H1 (cell line): Measurements from ENCODE around the gene EPHA4. TPM values are rescaled to one million over a fixed set of nuclear protein-coding genes. Genes with fewer than 3 reads are reported as not detected.

Experiments
- CTCF ChIA-PET: fragments of 300-600 bp; sonication (Branson Sonifier 250); formaldehyde crosslinking; loops from one replicate; lab custom pipeline; 2021; ENCODE audit not compliant: partially characterized antibody; lab: Charles Lee
- POLR2A ChIA-PET: fragments of 300-600 bp; sonication (Branson Sonifier 250); formaldehyde crosslinking; loops from one replicate; lab custom pipeline; 2021; ENCODE audit warnings: inconsistent platforms; ENCODE audit not compliant: partially characterized antibody; lab: Charles Lee
- DNase-seq, 2 experiments: peaks; one replicate each; pipeline versions ENCODE4 v3.0.0 to v3.0.0-alpha.2; 2010 to 2022; ENCODE audit warnings: low spot score in 2 of 2, low read depth in 1 of 2, mixed read lengths in 1 of 2
- FAIRE-seq: peaks from 2 replicates; lab custom pipeline; 2011; peaks lifted over from hg19 to GRCh38; lab: Jason Lieb, UNC
- H2AFZ ChIP-seq: 2 replicates; pipeline ENCODE4 v1.8.1; 2012; ENCODE audit warnings: low read length, inconsistent platforms
- H2AK5ac ChIP-seq: 2 replicates; pipeline ENCODE4 v1.6.1; 2013; ENCODE audit warnings: low read depth, low read length
- H2BK120ac ChIP-seq: replicated peaks from 2 replicates; pipeline ENCODE3; 2013; ENCODE audit warnings: low read depth, low read length, inconsistent platforms
- H2BK12ac ChIP-seq: 2 replicates; pipeline ENCODE4 v1.6.1; 2013; ENCODE audit warnings: low read depth, low read length
- H2BK15ac ChIP-seq: 2 replicates; pipeline ENCODE4 v1.6.1; 2013; ENCODE audit warnings: low read length
- H2BK20ac ChIP-seq: 2 replicates; pipeline ENCODE4 v1.6.1; 2013; ENCODE audit warnings: low read length
- H2BK5ac ChIP-seq: 2 replicates; pipeline ENCODE4 v1.6.1; 2013; ENCODE audit warnings: low read depth, low read length
- H3K14ac ChIP-seq: 2 replicates; pipeline ENCODE4 v1.6.1; 2013; ENCODE audit warnings: inconsistent platforms; ENCODE audit not compliant: insufficient read length
- H3K18ac ChIP-seq: 2 replicates; pipeline ENCODE4 v1.6.1; 2013; ENCODE audit warnings: low read length; ENCODE audit errors: extremely low read depth
- H3K23ac ChIP-seq: 2 replicates; pipeline ENCODE4 v1.6.1; 2013; ENCODE audit warnings: inconsistent platforms; ENCODE audit not compliant: insufficient read length
- H3K23me2 ChIP-seq: 2 replicates; pipeline ENCODE4 v1.6.1; 2013; ENCODE audit warnings: low read depth, low read length
- H3K27ac ChIP-seq: 2 replicates; pipeline ENCODE4 v1.6.1; 2011; ENCODE audit warnings: low read depth, low read length, inconsistent platforms
- H3K27me3 ChIP-seq, 4 experiments: replicated peaks in 1 of 4; 1 replicate in 1 of 4; 2 replicates in 3 of 4; pipeline versions ENCODE4 v1.6.1 to v1.8.1; 2011 to 2013; ENCODE audit warnings: low read length in 3 of 4, mild to moderate bottlenecking in 3 of 4, inconsistent platforms in 2 of 4, mixed read lengths in 2 of 4, moderate library complexity in 1 of 4; ENCODE audit not compliant: control insufficient read depth in 3 of 4, insufficient read depth in 3 of 4; ENCODE audit errors: extremely low read depth in 1 of 4
- H3K36me3 ChIP-seq, 4 experiments: 2 replicates each; pipeline versions ENCODE4 v1.6.1 to v1.8.1; 2011 to 2013; ENCODE audit warnings: mild to moderate bottlenecking in 4 of 4, low read length in 3 of 4, moderate library complexity in 2 of 4, control low read depth in 1 of 4, inconsistent platforms in 1 of 4; ENCODE audit not compliant: insufficient read depth in 4 of 4, control insufficient read depth in 2 of 4
- H3K4ac ChIP-seq: replicated peaks from 2 replicates; pipeline ENCODE3; 2013; ENCODE audit warnings: low read length, low read depth, mixed read lengths, inconsistent platforms; ENCODE audit not compliant: insufficient read length
- H3K4me1 ChIP-seq, 4 experiments: replicated peaks in 1 of 4; 1 replicate in 1 of 4; 2 replicates in 3 of 4; pipeline versions ENCODE4 v1.6.1 to v1.8.1; 2011 to 2013; ENCODE audit warnings: low read length in 3 of 4, inconsistent platforms in 2 of 4, mixed read lengths in 1 of 4; ENCODE audit not compliant: insufficient read depth in 4 of 4, control insufficient read depth in 3 of 4
- H3K4me2 ChIP-seq, 2 experiments: 2 replicates each; pipeline versions ENCODE4 v1.6.1 to v1.8.1; 2011 to 2013; ENCODE audit warnings: low read depth in 2 of 2, low read length in 2 of 2, control low read depth in 1 of 2, inconsistent platforms in 1 of 2, mild to moderate bottlenecking in 1 of 2; ENCODE audit not compliant: insufficient read depth in 1 of 2
- H3K4me3 ChIP-seq, 4 experiments: fragments of 200-600, 300-600 bp in 1 of 4; sonication (generic), shearing (Covaris generic), sonication (Bioruptor Twin) in 1 of 4; 2 replicates each; pipeline versions ENCODE4 v1.5.1 to v1.8.1; 2011 to 2016; ENCODE audit warnings: low read length in 4 of 4, low read depth in 3 of 4, control low read depth in 2 of 4, inconsistent platforms in 2 of 4, mild to moderate bottlenecking in 2 of 4, mixed read lengths in 1 of 4, moderate library complexity in 1 of 4; ENCODE audit not compliant: insufficient read depth in 2 of 4; ENCODE audit errors: extremely low read depth in 1 of 4
- H3K56ac ChIP-seq: replicated peaks from 2 replicates; pipeline ENCODE3; 2013; ENCODE audit warnings: low read depth, mild to moderate bottlenecking, mixed read lengths, low read length, inconsistent platforms; ENCODE audit not compliant: insufficient read length
- H3K79me1 ChIP-seq: 2 replicates; pipeline ENCODE4 v1.6.1; 2013; ENCODE audit warnings: low read depth, low read length, control low read depth
- H3K79me2 ChIP-seq, 2 experiments: 2 replicates each; pipeline versions ENCODE4 v1.6.1 to v1.8.1; 2012 to 2013; ENCODE audit warnings: low read length in 2 of 2, mild to moderate bottlenecking in 2 of 2, inconsistent platforms in 1 of 2; ENCODE audit not compliant: insufficient read depth in 2 of 2, control insufficient read depth in 1 of 2
- H3K9ac ChIP-seq, 4 experiments: replicated peaks in 1 of 4; 1 replicate in 1 of 4; 2 replicates in 3 of 4; pipeline versions ENCODE4 v1.6.1 to v1.8.1; 2011 to 2013; ENCODE audit warnings: low read depth in 3 of 4, low read length in 3 of 4, control low read depth in 2 of 4, mild to moderate bottlenecking in 2 of 4, moderate library complexity in 2 of 4, inconsistent platforms in 1 of 4; ENCODE audit errors: extremely low read depth in 1 of 4
- H3K9me3 ChIP-seq, 2 experiments: 2 replicates each; pipeline versions ENCODE4 v1.6.1 to v1.8.1; 2012 to 2013; ENCODE audit warnings: mild to moderate bottlenecking in 2 of 2, moderate library complexity in 2 of 2, control low read depth in 1 of 2, inconsistent platforms in 1 of 2, low read depth in 1 of 2, low read length in 1 of 2, mixed read lengths in 1 of 2; ENCODE audit not compliant: insufficient read depth in 2 of 2
- H4K20me1 ChIP-seq, 2 experiments: replicated peaks in 1 of 2; 2 replicates each; pipeline versions ENCODE3 to v1.8.1; 2011 to 2013; ENCODE audit warnings: inconsistent platforms in 2 of 2, low read length in 2 of 2, mild to moderate bottlenecking in 1 of 2; ENCODE audit not compliant: insufficient read depth in 2 of 2, control insufficient read depth in 1 of 2
- H4K5ac ChIP-seq: 2 replicates; pipeline ENCODE4 v1.6.1; 2013; ENCODE audit warnings: low read length, low read depth, mixed read lengths, inconsistent platforms; ENCODE audit not compliant: insufficient read length
- H4K8ac ChIP-seq: 2 replicates; pipeline ENCODE4 v1.8.0; 2013; ENCODE audit warnings: mild to moderate bottlenecking, moderate library complexity, low read length, inconsistent platforms; ENCODE audit not compliant: insufficient read depth; ENCODE audit errors: extremely low read depth
- H4K91ac ChIP-seq: replicated peaks from 2 replicates; pipeline ENCODE3; 2013; ENCODE audit warnings: low read length, mixed read lengths, inconsistent platforms; ENCODE audit not compliant: insufficient read length
- HDAC2 ChIP-seq, 2 experiments: fragments of 300-600 bp in 1 of 2; sonication (generic) in 1 of 2; IDR thresholded peaks; 2 replicates each; pipeline ENCODE4 v1.6.1; 2011 to 2012; ENCODE audit warnings: low read depth in 2 of 2, low read length in 2 of 2, mild to moderate bottlenecking in 2 of 2, moderate library complexity in 2 of 2, borderline replicate concordance in 1 of 2, inconsistent platforms in 1 of 2
- HDAC6 ChIP-seq: IDR thresholded peaks from one replicate; pipeline ENCODE4 v1.7.1; 2012; ENCODE audit warnings: low read depth, mild to moderate bottlenecking, inconsistent platforms, low read length, moderate library complexity
- NRF1 ChIP-seq: IDR thresholded peaks from 2 replicates; pipeline ENCODE4 v1.6.1; 2011; ENCODE audit warnings: mild to moderate bottlenecking, low read depth, low read length, improper control_type of control experiment
- POLR2AphosphoS5 ChIP-seq: IDR thresholded peaks from 2 replicates; pipeline ENCODE4 v1.6.1; 2011; ENCODE audit warnings: low read depth, low read length
- RFX5 ChIP-seq: IDR thresholded peaks from 2 replicates; pipeline ENCODE4 v1.6.1; 2011; ENCODE audit warnings: low read depth, low read length, improper control_type of control experiment, borderline replicate concordance
- SAP30 ChIP-seq: fragments of 300-600 bp; sonication (generic); IDR thresholded peaks from 2 replicates; pipeline ENCODE4 v1.7.1; 2012; ENCODE audit warnings: low read length, moderate library complexity, mild to moderate bottlenecking, inconsistent platforms; ENCODE audit not compliant: insufficient read depth, insufficient replicate concordance
- SIX5 ChIP-seq: IDR thresholded peaks from 2 replicates; pipeline ENCODE4 v1.6.1; 2011; ENCODE audit warnings: mild to moderate bottlenecking, low read depth, low read length
- SP2 ChIP-seq: IDR thresholded peaks from 2 replicates; pipeline ENCODE4 v1.6.1; 2012; ENCODE audit warnings: mild to moderate bottlenecking, low read length, inconsistent platforms
- SRF ChIP-seq: IDR thresholded peaks from 2 replicates; pipeline ENCODE4 v1.6.1; 2011; ENCODE audit warnings: mild to moderate bottlenecking, low read depth, low read length, moderate library complexity
- YY1 ChIP-seq: IDR thresholded peaks from 2 replicates; pipeline ENCODE4 v1.6.1; 2011; ENCODE audit warnings: low read depth, mild to moderate bottlenecking, low read length
- WGBS, 2 experiments: shearing (Covaris generic) in 1 of 2; methylation state at CpG; one replicate each; pipeline versions ENCODE4 v1.1.6 to v1.1.7; 2013 to 2015; ENCODE audit warnings: low lambda C conversion rate in 2 of 2, mixed read lengths in 2 of 2, inconsistent platforms in 1 of 2, low coverage in 1 of 2, missing lambda C conversion rate in 1 of 2; ENCODE audit not compliant: insufficient replicate concordance in 2 of 2, insufficient coverage in 1 of 2, insufficient read length in 1 of 2; ENCODE audit errors: extremely low coverage in 1 of 2, missing lambda C conversion rate in 1 of 2; 5-methylcytosine and 5-hydroxymethylcytosine counted together
- polyA plus RNA-seq, 7 experiments: library from polyadenylated mRNA; depleted of rRNA in 3 of 7; stranded (reverse) in 5 of 7; unstranded in 2 of 7; fragments of >200 nt in 5 of 7; fragments of 200-250 nt in 2 of 7; gene quantifications; 1 replicate in 5 of 7; 2 replicates in 1 of 7; 4 replicates in 1 of 7; pipeline versions ENCODE4 v1.2.1 to v1.2.3, GENCODE V29; 2011 to 2013; ENCODE audit warnings: missing spikeins in 2 of 7, mixed read lengths in 2 of 7
- total RNA-seq: library from RNA; stranded (reverse); fragmentation: NEBNext Ultra II Directional; extraction: Animal tissue kit (Norgen Biotek cat#: 25700); gene quantifications from 2 replicates; pipeline ENCODE4 v1.2.1, GENCODE V29; 2021
- TF ChIP-seq, protein P1 (sequence below): IDR thresholded peaks from 2 replicates; pipeline ENCODE4 v1.6.1; 2011; ENCODE audit warnings: low read length, improper control_type of control experiment
- TF ChIP-seq, protein P2 (sequence below): IDR thresholded peaks from 2 replicates; pipeline ENCODE4 v1.6.1; 2012; ENCODE audit warnings: low read length, inconsistent platforms

Gene EPHA4
- total and polyA plus RNA-seq, 2 of the 8 experiments (the other 6 are each of a cell fraction or from before 2014, with no cell fraction given), result 4.3 to 5.7 TPM

DNA sequence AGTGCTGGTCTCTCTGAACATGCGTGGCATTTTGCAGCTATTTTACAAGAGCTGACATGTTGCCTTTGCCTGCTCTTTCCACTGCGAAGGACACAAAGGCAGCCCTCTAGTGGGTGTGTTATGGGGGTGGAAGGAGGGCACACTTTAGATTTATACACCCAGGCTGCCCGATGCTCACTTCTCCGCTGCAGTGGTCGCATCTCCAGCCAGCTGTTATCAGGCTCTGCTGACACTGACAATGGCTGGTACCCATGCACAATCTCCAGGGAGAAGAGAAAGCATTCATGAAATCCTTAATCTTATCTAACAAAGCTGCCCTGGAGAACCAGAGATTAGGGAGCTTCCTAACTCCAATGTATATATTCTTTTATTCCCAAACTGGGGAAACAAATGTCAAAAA lies 113.5 kb downstream of the EPHA4 start:
- FAIRE-seq (no peak), DNase-seq (no peak)
- 91% methylated on average over 5 of the region's 5 CpGs; no CpG with 5 or more reads in 1 of the 2 experiments for WGBS, 2 experiments
- H3K56ac ChIP-seq, result no peak overlapping the region
- no peak overlapping the region for H3K9ac ChIP-seq
- no peaks in the 10 kb centered on the region for H3K23me2 ChIP-seq
- no peak overlapping the region for H2AK5ac ChIP-seq
- H4K8ac ChIP-seq, result no peak overlapping the region
- H3K23ac ChIP-seq, result no peak overlapping the region
- H2BK20ac ChIP-seq, result no peak overlapping the region
- H3K4me1 ChIP-seq, result peaks cover 0 to 5% (median 2%) of the 10 kb centered on the region in 4 experiments; a peak in 4 of 7 replicates
- H3K18ac ChIP-seq, result no peak overlapping the region
- H2BK15ac ChIP-seq, result no peak overlapping the region
- H3K4me2 ChIP-seq, result no peak overlapping the region
- no peak overlapping the region for H4K91ac ChIP-seq
- no peak overlapping the region for H3K14ac ChIP-seq
- H2BK12ac ChIP-seq, result no peak overlapping the region
- no peaks in the 10 kb centered on the region for H3K79me1 ChIP-seq
- H4K20me1 ChIP-seq, result peaks cover 0 to 2% of the 10 kb centered on the region in 2 experiments
- H3K79me2 ChIP-seq, result no peaks in the 10 kb centered on the region
- H3K27ac ChIP-seq, result no peak overlapping the region
- no peak overlapping the region for H3K4me3 ChIP-seq
- ChIA-PET POLR2A (no interaction called here), CTCF (no interaction called here)
- no peak overlapping the region for H2BK120ac ChIP-seq
- H3K4ac ChIP-seq, result no peak overlapping the region
- H3K36me3 ChIP-seq, result no peaks in the 10 kb centered on the region
- H4K5ac ChIP-seq, result no peak overlapping the region
- no peaks in the 10 kb centered on the region for H3K9me3 ChIP-seq
- no peak overlapping the region for H2AFZ ChIP-seq
- no peaks in the 10 kb centered on the region; a peak in 3 of 7 replicates for H3K27me3 ChIP-seq
- H2BK5ac ChIP-seq, result no peak overlapping the region
- TF ChIP-seq SP2, result no peak
- no peak for TF ChIP-seq YY1
- no peak for TF ChIP-seq HDAC2 (IDR thresholded peaks at IDR 0.05; ENCODE audit: borderline replicate concordance in 1 of 2, low read depth in 2 of 2, low read length in 2 of 2)
- TF ChIP-seq, protein P1, sequence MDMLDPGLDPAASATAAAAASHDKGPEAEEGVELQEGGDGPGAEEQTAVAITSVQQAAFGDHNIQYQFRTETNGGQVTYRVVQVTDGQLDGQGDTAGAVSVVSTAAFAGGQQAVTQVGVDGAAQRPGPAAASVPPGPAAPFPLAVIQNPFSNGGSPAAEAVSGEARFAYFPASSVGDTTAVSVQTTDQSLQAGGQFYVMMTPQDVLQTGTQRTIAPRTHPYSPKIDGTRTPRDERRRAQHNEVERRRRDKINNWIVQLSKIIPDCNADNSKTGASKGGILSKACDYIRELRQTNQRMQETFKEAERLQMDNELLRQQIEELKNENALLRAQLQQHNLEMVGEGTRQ, result no peak
- no peak for TF ChIP-seq NRF1
- no peak for TF ChIP-seq SIX5
- TF ChIP-seq SAP30, result no peak
- no peak for TF ChIP-seq HDAC6
- TF ChIP-seq POLR2AphosphoS5, result no peak
- TF ChIP-seq, protein P2, sequence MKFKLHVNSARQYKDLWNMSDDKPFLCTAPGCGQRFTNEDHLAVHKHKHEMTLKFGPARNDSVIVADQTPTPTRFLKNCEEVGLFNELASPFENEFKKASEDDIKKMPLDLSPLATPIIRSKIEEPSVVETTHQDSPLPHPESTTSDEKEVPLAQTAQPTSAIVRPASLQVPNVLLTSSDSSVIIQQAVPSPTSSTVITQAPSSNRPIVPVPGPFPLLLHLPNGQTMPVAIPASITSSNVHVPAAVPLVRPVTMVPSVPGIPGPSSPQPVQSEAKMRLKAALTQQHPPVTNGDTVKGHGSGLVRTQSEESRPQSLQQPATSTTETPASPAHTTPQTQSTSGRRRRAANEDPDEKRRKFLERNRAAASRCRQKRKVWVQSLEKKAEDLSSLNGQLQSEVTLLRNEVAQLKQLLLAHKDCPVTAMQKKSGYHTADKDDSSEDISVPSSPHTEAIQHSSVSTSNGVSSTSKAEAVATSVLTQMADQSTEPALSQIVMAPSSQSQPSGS, result no peak
- no peak for TF ChIP-seq SRF
- no peak for TF ChIP-seq RFX5
